HG03135 (cell line): ENCODE results near the gene COMMD1.
A peak's percentile ranks its signal among the peaks of the same experiment; 100 is the strongest.
"Not testable (repeated sequence)": the region's sequence is repeated elsewhere in the genome, so short reads cannot be mapped to it uniquely, and the experiment has no call there.

Experiments
- ATAC-seq: cut with Tn5 transposase; IDR thresholded peaks from one replicate; pipeline ENCODE4 v1.9.1; 2021; ENCODE audit warnings: mild to moderate bottlenecking, moderate library complexity; ENCODE audit not compliant: unreplicated experiment

Gene COMMD1

GRCh38 chr2:62065243-62065642 lies 159.8 kb downstream of the COMMD1 start:
- no peak for ATAC-seq

DNA sequence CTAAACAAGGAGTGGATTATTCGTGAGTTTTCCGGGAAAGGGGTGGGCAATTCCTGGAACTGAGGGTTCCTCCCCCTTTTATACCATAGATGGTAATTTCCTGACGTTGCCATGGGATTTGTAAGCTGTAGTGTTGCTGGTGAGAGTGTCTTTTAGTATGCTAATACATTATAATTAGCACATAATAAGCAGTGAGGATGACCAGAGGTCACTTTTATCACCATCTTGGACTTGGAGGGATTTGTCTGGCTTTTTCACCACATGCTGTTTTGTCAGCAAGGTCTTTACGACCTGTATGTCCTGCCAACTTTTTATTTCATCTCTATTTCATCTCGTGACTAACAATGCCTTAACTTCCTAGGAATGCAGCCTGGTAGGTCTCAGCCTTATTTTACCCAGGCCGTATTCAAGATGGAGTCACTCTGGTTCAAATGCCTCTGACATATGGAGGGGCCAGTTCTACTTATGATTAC lies 165.7 kb downstream of the COMMD1 start:
- ATAC-seq, result no peak

GRCh38 chr2:62071760-62072680 lies 166.5 kb downstream of the COMMD1 start:
- no peak for ATAC-seq

GRCh38 chr2:62074233-62074632 lies 168.8 kb downstream of the COMMD1 start:
- no peak for ATAC-seq

- no peak for ATAC-seq
Measured at GRCh38 chr2:62076980-62077638, 171.6 kb downstream of the COMMD1 start.

GRCh38 chr2:62084801-62085200 lies 179.3 kb downstream of the COMMD1 start:
- ATAC-seq, result no peak

DNA sequence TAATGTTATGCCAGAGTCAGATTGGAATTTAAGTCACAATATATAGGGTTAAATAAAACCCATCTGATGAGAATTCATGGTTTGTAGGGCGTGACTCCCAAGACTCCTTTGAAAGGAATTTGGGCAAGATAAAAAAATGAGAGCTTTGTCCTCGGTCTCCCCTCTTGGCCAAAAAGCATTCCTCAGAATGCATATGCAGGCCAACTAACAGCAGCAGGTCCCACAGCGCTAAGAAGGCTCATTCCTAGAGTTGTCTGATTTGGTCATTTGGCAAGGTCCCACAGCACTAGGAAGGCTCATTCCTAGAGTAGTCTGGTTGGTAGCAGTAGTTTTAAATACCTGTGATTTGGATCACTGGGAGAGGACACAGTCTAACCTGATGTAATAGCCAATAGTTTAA lies 184.2 kb downstream of the COMMD1 start:
- ATAC-seq, result no peak

- no peak for ATAC-seq
Measured at GRCh38 chr2:62091471-62091870, 186.0 kb downstream of the COMMD1 start.

DNA sequence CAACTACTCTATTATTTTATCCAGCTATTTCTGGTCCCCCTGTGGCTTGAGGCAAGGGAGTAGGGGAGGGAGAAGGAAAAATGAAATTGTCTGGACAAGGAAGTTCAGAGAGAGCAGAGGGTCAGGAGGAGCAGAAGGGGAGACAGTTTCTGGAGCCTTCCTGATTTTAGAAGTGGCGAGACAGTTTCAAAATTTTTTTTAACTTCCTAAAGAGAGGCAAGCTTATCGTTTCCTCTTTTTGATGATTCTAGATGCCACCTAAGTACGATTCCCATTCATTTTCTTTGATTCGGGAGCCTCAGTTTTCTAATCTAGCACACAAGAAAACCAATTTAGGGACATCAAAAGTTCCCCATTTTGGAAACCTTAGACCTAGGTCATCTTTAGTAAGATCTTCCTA lies 193.6 kb downstream of the COMMD1 start:
- no peak for ATAC-seq

DNA sequence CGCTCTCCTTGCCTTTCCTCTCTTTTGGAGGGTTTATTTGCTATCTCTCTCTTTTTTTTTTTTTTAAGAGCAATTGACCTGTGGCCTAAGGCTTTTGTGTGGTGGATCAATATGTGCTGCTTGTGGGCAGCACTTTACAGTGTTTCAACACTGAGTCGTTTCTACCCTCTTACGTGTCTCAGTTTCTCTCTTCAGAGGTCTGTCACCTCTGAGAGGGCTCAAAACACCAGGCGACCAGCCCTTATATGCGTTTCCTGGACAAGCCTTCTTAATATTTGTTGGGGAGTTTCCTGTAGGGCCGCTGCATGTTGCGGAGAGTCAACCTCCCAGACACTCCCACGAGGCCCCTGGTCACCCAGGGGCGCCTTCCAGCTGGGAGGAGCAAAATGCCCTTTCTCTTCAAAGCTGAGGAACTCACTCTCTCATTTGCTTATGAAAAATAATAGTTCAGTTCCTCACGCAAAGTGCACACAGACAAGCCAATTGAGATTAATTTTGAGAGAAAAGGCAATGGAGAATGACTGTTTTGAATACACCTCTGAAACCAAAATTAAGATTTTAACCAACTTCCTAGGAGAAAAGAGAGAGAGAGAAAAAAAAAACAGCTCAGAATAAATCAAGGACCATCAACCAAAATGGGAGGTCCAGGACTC lies 194.2 kb downstream of the COMMD1 start:
- peak; percentile 94 for ATAC-seq

GRCh38 chr2:62101886-62102285 lies 196.4 kb downstream of the COMMD1 start:
- ATAC-seq, result no peak

DNA sequence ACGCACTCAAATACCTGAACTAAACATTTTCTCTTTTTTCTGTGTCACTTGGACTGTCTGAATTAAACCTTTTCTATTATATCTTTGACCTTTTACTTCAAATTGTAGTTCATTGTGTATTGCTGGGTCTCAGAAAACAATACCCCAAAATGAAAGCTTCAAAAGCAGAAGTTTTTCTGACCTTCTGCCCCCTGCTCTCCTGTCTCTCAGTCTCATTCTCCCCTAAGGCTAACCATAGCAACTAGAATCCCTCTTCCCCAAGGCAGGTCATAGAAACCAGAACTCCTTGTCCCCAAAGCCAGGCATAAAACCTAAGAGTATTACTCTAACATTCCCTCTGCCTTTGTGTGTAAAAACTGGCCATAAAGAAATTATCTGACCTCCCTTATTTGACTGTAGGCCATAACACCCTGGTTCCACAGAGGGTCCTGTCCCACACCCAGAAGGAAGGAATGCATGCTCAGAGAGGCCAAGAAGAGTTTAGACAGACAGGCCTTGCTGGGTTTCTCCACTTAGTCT lies 197.0 kb downstream of the COMMD1 start:
- ATAC-seq, result no peak

GRCh38 chr2:62109554-62109953 lies 204.1 kb downstream of the COMMD1 start:
- no peak for ATAC-seq

DNA sequence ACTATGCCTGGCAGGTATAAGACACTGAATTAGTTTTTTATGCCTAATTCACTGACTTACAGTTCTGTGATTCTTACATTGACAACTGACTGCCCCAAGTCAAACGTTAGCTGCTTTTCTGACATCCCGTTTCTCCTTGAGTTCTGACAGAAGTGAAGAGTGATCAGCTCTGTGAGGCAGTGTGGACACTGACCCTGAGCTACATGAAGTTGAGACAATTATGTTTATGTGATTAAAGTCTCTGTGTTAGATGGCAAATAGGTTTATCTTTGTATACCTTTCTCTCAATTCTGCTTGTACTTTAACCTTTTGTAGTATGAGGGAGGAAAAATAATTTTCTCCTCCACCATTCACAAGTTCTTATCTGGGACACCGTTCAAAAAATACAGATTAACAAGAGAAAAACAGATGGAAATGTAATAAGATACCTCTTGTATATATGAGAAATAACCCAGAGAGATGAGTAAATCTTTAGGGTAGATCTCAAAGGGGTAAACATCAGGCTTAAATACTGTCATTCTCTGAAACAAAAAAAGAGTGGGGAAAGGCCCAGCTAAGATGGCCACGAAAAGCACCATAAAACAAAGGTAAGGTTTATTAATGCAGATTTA lies 205.0 kb downstream of the COMMD1 start:
- ATAC-seq, result no peak

DNA sequence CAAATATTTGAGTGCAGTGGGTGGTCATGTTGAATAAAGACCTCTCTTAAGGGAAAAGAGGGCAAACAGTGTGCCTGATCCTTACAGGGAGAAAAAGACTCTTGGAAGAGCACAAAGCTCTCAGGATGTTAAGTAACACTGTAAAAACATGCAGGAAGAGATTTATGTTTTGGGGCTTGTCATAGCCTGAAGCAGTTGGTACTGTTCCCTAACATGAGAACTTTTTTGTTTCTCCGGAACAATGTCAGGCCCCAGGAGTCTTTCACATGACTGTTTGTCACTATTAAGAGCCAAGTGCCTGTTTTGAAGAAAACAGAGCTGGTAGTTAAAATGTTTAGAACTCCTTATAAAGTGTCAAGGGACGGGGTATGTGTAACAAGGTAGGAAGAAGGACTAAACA lies 206.7 kb downstream of the COMMD1 start:
- no peak for ATAC-seq

DNA sequence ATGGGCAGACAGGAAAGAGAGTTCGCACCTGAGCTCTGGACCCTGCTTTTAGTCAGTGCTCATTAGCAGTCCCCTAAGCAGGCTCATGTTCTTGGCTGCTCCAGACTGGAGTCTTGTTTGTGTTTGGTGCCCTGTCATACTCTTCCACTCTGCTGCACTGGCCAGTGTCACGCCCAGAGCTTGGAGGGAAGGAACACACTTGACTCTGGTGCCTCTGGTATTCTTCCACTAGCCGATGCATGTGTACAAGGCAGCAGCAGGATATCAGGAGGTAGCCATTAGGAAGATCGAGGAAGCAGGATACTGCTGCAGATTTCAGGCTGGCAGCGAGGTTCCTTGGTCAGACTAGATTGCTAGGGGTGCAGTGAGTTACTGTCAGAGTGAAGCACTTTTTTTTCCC lies 209.1 kb downstream of the COMMD1 start:
- no peak for ATAC-seq

DNA sequence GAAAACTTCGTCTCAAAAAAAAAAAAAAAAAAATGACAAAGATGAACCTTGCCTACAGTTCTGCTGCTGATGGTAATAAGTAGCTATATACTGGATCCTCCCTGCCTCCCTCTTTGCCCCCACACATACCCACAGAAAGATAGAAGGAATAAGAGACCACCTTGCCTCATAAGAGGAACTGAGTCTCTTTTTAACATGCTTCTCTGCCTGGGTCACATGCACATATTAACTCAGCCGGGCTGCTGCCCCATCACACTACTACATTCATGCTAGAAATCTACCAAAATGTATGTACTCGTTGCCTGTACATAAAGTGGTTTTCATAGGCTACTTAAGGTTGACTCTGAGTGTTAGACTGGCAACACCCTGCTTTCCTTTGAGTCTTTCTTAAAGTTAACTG lies 211.5 kb downstream of the COMMD1 start:
- ATAC-seq, result no peak

GRCh38 chr2:62118160-62118559 lies 212.7 kb downstream of the COMMD1 start:
- no peak for ATAC-seq

DNA sequence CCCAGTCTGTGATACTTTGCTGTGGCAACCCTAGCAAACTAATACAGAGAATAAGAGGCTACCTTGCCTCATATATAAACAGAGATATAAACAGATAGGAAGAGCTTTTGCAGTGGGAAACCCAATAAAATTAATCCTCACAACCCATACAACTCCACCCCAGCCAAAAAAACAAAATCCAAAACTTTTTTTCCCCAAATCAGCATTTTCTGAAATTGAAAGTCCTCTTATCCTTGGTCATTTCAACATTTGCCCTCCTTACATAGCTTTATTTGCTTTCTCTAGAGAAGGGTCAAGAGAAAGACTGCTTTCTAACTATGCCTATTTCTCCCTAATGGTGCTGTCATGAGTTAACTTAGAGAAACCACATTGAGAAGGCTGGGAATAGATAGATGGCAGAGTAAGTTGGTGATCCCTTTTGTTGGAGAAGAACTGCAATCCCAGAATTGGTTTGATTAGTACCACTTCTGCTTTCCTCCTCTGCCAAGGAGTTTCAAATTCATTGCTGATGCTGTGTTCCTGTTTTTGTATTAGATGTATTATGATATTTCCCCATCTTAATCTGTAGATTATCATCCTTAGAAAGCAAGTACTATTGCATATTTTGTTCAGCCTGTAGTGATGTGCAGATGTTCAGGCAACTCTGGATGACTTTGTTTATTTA lies 214.0 kb downstream of the COMMD1 start:
- ATAC-seq, result no peak

- not testable (repeated sequence) for ATAC-seq
Measured at GRCh38 chr2:62126239-62126638, 220.8 kb downstream of the COMMD1 start.
